Thyroid gland (tissue), 4 donors: ENCODE results near the gene HNF1B. TPM values are rescaled to one million over a fixed set of nuclear protein-coding genes. Genes with fewer than 3 reads are reported as not detected.

ENCODE experiments used
- DNase-seq, 2 donors: peaks; one replicate each; pipeline ENCODE4 v3.0.0-alpha.2; 2019
- H3K27ac ChIP-seq, 3 donors: fragments of 200-600 bp; sonication (generic); 1 replicate in 2 of 3; 2 replicates in 1 of 3; pipeline ENCODE4 v1.5.1; 2016 to 2019; ENCODE audit warnings: mild to moderate bottlenecking in 1 of 3, moderate library complexity in 1 of 3
- H3K27me3 ChIP-seq: fragments of 200-600 bp; sonication (generic); one replicate; pipeline ENCODE4 v1.5.1; 2019
- H3K36me3 ChIP-seq, 2 donors: fragments of 200-600 bp; sonication (generic); one replicate each; pipeline ENCODE4 v1.5.1; 2016 to 2019
- H3K4me1 ChIP-seq, 2 donors: fragments of 200-600 bp; sonication (generic); one replicate each; pipeline ENCODE4 v1.5.1; 2017 to 2019
- H3K4me3 ChIP-seq, 3 donors: fragments of 200-600 bp; sonication (generic); replicated peaks in 1 of 3; 1 replicate in 2 of 3; 2 replicates in 1 of 3; pipeline ENCODE4 v1.5.1; 2016; ENCODE audit warnings: mild to moderate bottlenecking in 1 of 3
- H3K9me3 ChIP-seq: fragments of 200-600 bp; sonication (generic); one replicate; pipeline ENCODE4 v1.5.1; 2017
- CTCF ChIP-seq, 6 experiments: fragments of 200-600 bp in 3 of 6; fragments of 450-650 bp in 3 of 6; sonication (generic) in 3 of 6; IDR thresholded peaks; one replicate each; pipeline ENCODE4 v1.5.1; 2016 to 2019; ENCODE audit warnings: antibody characterized with exemption in 6 of 6, mild to moderate bottlenecking in 2 of 6, inconsistent platforms in 1 of 6, moderate library complexity in 1 of 6
- POLR2A ChIP-seq, 2 donors: fragments of 450-650 bp; IDR thresholded peaks; one replicate each; pipeline ENCODE4 v1.6.1; 2017; ENCODE audit warnings: antibody characterized with exemption in 2 of 2, mild to moderate bottlenecking in 2 of 2, moderate library complexity in 1 of 2
- WGBS, 2 donors: methylation state at CpG; one replicate each; pipeline ENCODE4 v1.1.5; 2017; 5-methylcytosine and 5-hydroxymethylcytosine counted together
- intact Hi-C: fragments of 100-400 bp; cut with DNase I; formaldehyde crosslinking; loops from one replicate; pipeline ENCODE4 v1.15.1; 2023
- total RNA-seq, 4 donors: library from RNA; depleted of rRNA; stranded (reverse); fragments of >200 nt; gene quantifications; one replicate each; pipeline ENCODE4 v1.2.3, GENCODE V29; 2016

Gene HNF1B, protein sequence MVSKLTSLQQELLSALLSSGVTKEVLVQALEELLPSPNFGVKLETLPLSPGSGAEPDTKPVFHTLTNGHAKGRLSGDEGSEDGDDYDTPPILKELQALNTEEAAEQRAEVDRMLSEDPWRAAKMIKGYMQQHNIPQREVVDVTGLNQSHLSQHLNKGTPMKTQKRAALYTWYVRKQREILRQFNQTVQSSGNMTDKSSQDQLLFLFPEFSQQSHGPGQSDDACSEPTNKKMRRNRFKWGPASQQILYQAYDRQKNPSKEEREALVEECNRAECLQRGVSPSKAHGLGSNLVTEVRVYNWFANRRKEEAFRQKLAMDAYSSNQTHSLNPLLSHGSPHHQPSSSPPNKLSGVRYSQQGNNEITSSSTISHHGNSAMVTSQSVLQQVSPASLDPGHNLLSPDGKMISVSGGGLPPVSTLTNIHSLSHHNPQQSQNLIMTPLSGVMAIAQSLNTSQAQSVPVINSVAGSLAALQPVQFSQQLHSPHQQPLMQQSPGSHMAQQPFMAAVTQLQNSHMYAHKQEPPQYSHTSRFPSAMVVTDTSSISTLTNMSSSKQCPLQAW
- total RNA-seq = not detected

- Histone ChIP-seq H3K4me1 (peaks cover 18 to 33% of the 10 kb centered on the region in 2 donors), H3K27ac (no peak within 1 kb of the TSS), H3K9me3 (no peaks in the 10 kb centered on the region), H3K36me3 (no peaks in the 10 kb centered on the region), H3K4me3 (no peak within 1 kb of the TSS), H3K27me3 (peaks cover 40% of the 10 kb centered on the region)
- TF ChIP-seq CTCF (IDR thresholded peaks at IDR 0.05) (no peak), POLR2A (IDR thresholded peaks at IDR 0.05) (no peak)
- intact Hi-C loops = no loop called here
- no peak for DNase-seq
- 20 to 31% methylated on average over 33 to 35 of the region's 35 CpGs for WGBS, 2 donors
Observed at GRCh38 chr17:37744961-37745800, at the start of gene HNF1B. Gene HNF1B (minus strand): TSS chr17:37745059. CDS start chr17:37744884, 175 bp downstream.

GRCh38 chr17:37792787-37793186 is 47.9 kb upstream of the HNF1B start:
- no peak overlapping the region for H3K4me3 ChIP-seq
- no peak overlapping the region for H3K27ac ChIP-seq
- H3K27me3 ChIP-seq = no peaks in the 10 kb centered on the region
- H3K36me3 ChIP-seq = no peaks in the 10 kb centered on the region
- H3K4me1 ChIP-seq = no peaks in the 10 kb centered on the region
- intact Hi-C loops = no loop called here
- no peak for TF ChIP-seq POLR2A (IDR thresholded peaks at IDR 0.05)
- no peak for TF ChIP-seq CTCF (IDR thresholded peaks at IDR 0.05)
- no peak for DNase-seq
- WGBS, 2 donors = 72 to 84% methylated on average over 2 of the region's 2 CpGs
- H3K9me3 ChIP-seq = no peaks in the 10 kb centered on the region

DNA sequence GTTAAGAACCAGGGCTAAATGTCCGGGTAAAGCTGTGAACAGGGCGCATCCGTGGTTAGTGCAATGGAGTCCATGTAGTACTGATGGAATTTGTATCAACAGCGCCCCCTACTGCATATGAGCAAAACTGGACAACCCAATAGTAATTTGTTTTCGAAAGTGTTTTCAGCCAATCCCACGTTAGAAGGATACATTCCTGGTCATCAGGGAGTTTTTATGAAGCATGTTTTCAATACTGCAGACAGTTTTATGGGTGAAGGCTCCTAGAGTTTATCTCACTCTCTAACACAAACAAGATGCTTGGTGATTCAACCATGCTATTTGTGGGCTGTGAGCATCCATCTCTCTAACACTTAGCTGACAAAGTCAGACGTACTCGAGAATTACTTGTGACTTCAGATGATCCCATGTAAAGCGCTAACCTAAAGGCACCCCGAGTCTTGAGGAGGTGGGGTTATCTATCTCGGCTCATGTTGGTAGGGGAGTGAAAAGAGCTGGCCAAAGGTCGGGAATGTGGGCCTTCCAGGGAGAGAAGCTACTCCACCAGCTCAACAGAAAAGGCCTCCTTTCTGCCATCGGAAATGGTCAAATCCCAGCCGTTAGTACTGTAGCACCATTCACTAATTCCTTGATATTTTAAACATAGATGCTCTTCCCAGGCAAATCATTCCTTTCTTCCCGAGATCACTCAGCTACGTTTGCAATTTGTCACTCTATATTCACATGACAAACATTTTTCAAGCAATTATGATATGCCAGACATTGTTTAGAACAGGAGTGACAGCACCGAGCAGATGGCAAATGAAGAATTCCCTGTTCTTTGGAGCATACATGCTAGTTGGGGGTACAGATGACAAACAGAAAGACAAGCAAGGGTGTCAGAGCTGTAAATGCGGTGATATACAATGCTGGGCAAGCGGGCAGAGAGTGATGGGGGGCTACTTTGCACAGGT is 46.9 kb upstream of the HNF1B start:
- TF ChIP-seq POLR2A (IDR thresholded peaks at IDR 0.05) (no peak), CTCF (IDR thresholded peaks at IDR 0.05) (peak in 3 of 6 experiments; percentile 28 to 29 (median 29))
- H3K4me1 ChIP-seq = no peaks in the 10 kb centered on the region
- no peaks in the 10 kb centered on the region for H3K9me3 ChIP-seq
- no peak for DNase-seq
- intact Hi-C loops = no loop called here
- no peak overlapping the region for H3K27ac ChIP-seq
- H3K36me3 ChIP-seq = no peaks in the 10 kb centered on the region
- H3K27me3 ChIP-seq = no peaks in the 10 kb centered on the region
- 75 to 76% methylated on average over 19 of the region's 19 CpGs for WGBS, 2 donors
- H3K4me3 ChIP-seq = no peak overlapping the region

GRCh38 chr17:37789771-37790541 is 45.1 kb upstream of the HNF1B start:
- WGBS, 2 donors = 73 to 74% methylated on average over 9 of the region's 9 CpGs

More at GRCh38 chr17:37789771-37790541, 45.1 kb upstream of the HNF1B start:
- no peaks in the 10 kb centered on the region for H3K4me1 ChIP-seq
- H3K9me3 ChIP-seq = no peaks in the 10 kb centered on the region
- TF ChIP-seq CTCF (IDR thresholded peaks at IDR 0.05) (no peak), POLR2A (IDR thresholded peaks at IDR 0.05) (no peak)
- H3K4me3 ChIP-seq = no peak overlapping the region
- no peaks in the 10 kb centered on the region for H3K27me3 ChIP-seq
- intact Hi-C loops = no loop called here
- DNase-seq = no peak
- no peak overlapping the region for H3K27ac ChIP-seq
- H3K36me3 ChIP-seq = no peaks in the 10 kb centered on the region
